Measurements from ENCODE around the gene FCN3.

Gene FCN3

DNA sequence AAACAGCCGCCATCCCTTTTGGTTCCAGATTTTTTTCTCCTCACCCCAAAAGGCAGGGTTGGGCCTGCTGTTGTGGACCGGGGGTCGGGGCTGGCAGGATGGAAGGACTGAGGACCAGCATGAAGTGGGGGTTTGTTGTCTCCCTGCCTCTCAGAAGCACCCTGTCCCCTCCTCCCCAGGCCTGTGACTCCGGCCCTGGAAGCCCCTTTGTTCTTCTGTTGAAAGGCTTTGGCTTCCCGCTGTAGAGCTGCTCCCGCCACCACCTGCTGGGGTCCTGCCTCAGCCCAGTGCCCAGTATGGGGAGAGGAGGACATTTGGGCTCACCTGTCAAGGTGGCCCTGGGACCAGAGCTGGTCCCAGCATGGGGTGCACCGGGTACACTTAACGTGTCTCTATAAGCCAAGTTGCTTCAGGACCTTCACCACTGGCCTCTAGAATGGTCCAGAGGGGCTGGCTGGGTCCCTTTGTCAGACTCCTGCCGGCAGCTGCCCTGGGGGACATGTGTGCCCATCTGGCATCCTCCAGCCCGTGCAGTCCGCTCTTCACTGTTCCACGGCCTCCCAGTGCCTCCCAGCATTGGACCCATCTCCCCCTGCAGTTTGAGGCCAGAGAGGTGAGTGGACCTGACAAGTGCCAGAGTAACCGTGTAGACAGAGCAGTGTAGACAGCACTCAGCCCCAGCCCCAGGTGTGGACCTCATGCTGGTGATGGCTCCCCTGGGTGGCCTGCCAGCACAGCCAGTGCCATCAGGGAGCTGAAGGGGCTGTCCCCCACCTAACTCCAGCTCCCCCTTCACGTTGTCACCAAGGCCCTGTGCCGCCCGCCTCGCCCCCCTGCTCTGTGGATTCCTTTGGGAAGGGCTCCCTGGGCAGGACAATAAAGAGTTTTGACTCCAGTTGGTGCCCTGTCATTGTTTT, 38.9 kb downstream of the FCN3 start:
- DNase-seq: no peak

DNA sequence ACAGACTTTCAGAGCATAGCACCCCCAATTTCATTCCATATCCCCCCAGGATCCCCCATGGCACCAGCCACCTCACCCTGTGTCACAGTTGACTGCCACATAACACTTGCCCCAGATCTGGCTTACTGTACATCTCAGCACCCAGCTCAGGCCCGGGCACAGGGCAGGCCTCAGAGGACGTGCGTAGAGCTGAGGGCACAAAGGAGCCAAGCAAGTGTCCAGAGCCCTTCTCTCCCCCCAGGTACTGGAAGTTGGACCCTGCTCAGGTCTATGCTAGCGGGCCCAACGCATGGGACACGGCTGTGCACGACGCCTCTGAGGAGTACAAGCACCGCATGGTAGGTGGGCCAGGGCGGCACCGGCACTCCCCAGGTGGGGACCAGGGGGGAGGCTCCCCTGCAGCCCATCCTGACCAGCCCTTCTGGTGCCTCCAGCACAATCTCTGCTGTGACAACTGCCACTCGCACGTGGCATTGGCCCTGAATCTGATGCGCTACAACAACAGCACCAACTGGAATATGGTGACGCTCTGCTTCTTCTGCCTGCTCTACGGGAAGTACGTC, 40.8 kb downstream of the FCN3 start:
- no peak for DNase-seq

- peak; percentile 54 for DNase-seq
Measured at GRCh38 chr1:27332536-27333281, 41.9 kb downstream of the FCN3 start.

- no peak for DNase-seq
Measured at GRCh38 chr1:27331922-27332321, 42.7 kb downstream of the FCN3 start.

DNA sequence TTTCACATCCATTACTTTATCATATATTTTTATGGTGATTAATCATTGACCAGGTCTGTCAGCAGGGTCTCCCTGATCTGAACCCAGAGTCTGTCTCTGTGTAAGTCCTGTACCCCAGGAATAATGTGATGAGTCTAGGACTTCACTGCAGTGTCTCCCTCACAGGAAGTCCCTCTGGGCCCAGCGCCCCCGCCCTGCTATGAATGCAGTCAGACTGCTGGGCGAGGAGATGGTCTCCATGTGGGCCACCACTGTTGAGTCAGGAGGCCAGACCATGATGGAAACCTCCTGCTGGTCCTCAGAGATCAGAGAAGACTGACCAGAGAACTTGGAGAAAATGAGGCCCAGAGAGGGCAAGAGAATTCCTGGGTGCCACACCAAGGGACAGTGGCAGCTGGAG, 43.2 kb downstream of the FCN3 start:
- DNase-seq: no peak

- no peak for DNase-seq
Measured at GRCh38 chr1:27330786-27331185, 43.8 kb downstream of the FCN3 start.

- no peak for DNase-seq
Measured at GRCh38 chr1:27327964-27328363, 46.7 kb downstream of the FCN3 start.

DNA sequence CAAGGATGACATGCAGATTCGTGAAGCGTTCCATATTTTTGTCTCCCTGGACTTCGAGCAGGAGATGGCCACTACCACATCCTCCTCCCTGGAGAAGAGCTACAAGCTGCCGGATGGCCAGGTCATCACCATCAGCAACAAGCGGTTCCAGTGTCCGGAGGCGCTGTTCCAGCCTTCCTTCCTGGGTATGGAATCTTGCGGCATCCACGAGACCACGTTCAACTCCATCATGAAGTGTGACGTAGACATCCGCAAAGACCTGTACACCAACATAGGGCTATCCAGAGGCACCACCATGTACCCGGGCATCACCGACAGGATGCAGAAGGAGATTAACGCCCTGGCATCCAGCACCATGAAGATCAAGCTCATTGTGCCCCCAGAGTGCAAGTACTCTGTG, 49.3 kb downstream of the FCN3 start:
- DNase-seq: no peak

DNA sequence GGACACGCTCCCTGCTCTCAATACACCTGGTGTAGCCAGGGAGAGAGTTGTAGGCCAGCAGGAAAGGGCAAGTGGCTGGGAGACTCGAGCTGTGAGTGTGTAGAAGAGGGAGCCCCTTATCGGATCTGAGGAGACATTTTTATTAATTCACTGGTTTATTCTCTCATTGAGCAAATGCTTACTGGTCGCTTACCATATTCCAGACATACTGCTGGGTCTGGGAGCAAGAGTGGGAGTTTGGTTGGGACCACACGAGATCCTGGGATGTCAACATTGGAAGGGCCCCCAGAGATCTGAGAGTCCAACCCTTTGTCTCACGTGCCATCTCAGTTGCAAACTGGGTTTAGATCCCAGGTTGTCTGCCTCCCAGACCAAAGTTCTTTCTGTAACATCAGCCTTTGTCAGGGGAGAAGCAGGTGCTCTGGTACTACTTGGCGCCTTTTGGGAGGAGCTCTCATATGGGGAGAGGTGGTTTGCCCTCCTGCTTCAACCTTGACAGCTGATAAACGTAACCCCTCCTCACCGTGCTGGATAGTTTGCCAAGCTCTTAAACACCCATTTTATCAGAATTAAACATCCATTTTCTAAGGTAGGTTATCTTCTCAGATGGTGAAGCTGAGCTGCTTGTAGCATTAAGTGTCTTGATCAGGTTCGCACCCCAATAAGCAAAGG, 51.9 kb downstream of the FCN3 start:
- no peak for DNase-seq

- DNase-seq: peak; percentile 97
Measured at GRCh38 chr1:27321813-27322568, 52.6 kb downstream of the FCN3 start, which contains the start of gene TMEM222. Gene TMEM222 (plus strand): TSS chr1:27322163. CDS start chr1:27322198, 35 bp downstream.
